K562 (cell line): ENCODE results near the gene RUVBL2. TPM values are rescaled to one million over a fixed set of nuclear protein-coding genes. Genes with fewer than 3 reads are reported as not detected.

Experiments used
- ELF2 ChIP-seq: fragments of 250-450 bp; sonication (Bioruptor Pico); IDR thresholded peaks from 2 replicates; pipeline ENCODE4 v1.5.0; 2021; ENCODE audit warnings: mild to moderate bottlenecking
- GATAD2A ChIP-seq: fragments of 450-650 bp; IDR thresholded peaks from 2 replicates; pipeline ENCODE4 v1.6.1; 2017
- GTF2E2 ChIP-seq: fragments of 200-800 bp; sonication (Bioruptor generic); IDR thresholded peaks from 2 replicates; pipeline ENCODE4 v1.6.1; 2016; ENCODE audit warnings: missing genetic modification characterization, missing compliant biosample characterization
- HDAC1 ChIP-seq, 2 experiments: fragments of 450-650 bp; IDR thresholded peaks; 2 replicates each; pipeline ENCODE4 v1.6.1; 2016 to 2017; ENCODE audit warnings: inconsistent platforms in 1 of 2, mild to moderate bottlenecking in 1 of 2, moderate library complexity in 1 of 2
- HDAC3 ChIP-seq: fragments of 450-650 bp; IDR thresholded peaks from 2 replicates; pipeline ENCODE4 v1.6.1; 2018; ENCODE audit warnings: borderline replicate concordance, mild to moderate bottlenecking, moderate library complexity; ENCODE audit not compliant: partially characterized antibody
- NR1H2 ChIP-seq: sonication (generic); formaldehyde crosslinking; IDR thresholded peaks from 2 replicates; pipeline ENCODE4 v1.4.0; 2020; ENCODE audit warnings: mild to moderate bottlenecking, missing genetic modification reagents
- PRDM10 ChIP-seq: fragments of 450-650 bp; IDR thresholded peaks from 2 replicates; pipeline ENCODE4 v1.6.1; 2018; ENCODE audit not compliant: partially characterized antibody
- ZBTB7A ChIP-seq: IDR thresholded peaks from 2 replicates; pipeline ENCODE4 v1.6.1; 2011; ENCODE audit warnings: low read depth, mild to moderate bottlenecking, low read length, moderate library complexity, borderline replicate concordance; ENCODE audit not compliant: control insufficient read depth
- ZNF41 ChIP-seq: fragments of 250-450 bp; sonication (Bioruptor Pico); conservative IDR thresholded peaks from 2 replicates; pipeline ENCODE4 v1.4.0; 2020; ENCODE audit warnings: mild to moderate bottlenecking
- ZNF449 ChIP-seq: fragments of 250-450 bp; sonication (Bioruptor Pico); IDR thresholded peaks from 2 replicates; pipeline ENCODE4 v1.8.0; 2022; ENCODE audit warnings: moderate library complexity, mild to moderate bottlenecking, inconsistent platforms
- ZNF764 ChIP-seq: fragments of 250-450 bp; sonication (Bioruptor Pico); IDR thresholded peaks from 2 replicates; pipeline ENCODE4 v1.4.0; 2020; ENCODE audit warnings: low read depth, mild to moderate bottlenecking, moderate library complexity
- polyA plus RNA-seq, 8 experiments: library from polyadenylated mRNA; depleted of rRNA in 4 of 8; stranded (reverse) in 5 of 8; unstranded in 3 of 8; fragments of >200 nt; fragmentation: Nextera tagmentation in 2 of 8; fragmentation: Illumina TruSeq in 1 of 8; extraction: Ambion mirVana in 2 of 8; extraction: Trizol in 1 of 8; gene quantifications; 2 replicates each; pipeline versions ENCODE4 v1.2.1 to v1.2.3, GENCODE V29; 2011 to 2014; ENCODE audit warnings: inconsistent platforms in 1 of 8, missing spikeins in 1 of 8
- total RNA-seq, 7 experiments: library from RNA; depleted of rRNA in 6 of 7; stranded (reverse); fragments of >200 nt in 6 of 7; fragmentation: Illumina TruSeq in 2 of 7; extraction: Trizol in 2 of 7; gene quantifications; 2 replicates each; pipeline versions ENCODE4 v1.2.1 to v1.2.3, GENCODE V29; 2011 to 2021; ENCODE audit warnings: low replicate concordance in 1 of 7
- TF ChIP-seq, protein P1 (sequence below): fragments of 450-650 bp; IDR thresholded peaks from 2 replicates; pipeline ENCODE4 v1.6.1; 2016; ENCODE audit warnings: borderline replicate concordance
- TF ChIP-seq, protein P2 (sequence below), 3 experiments: fragments of 200-800 bp in 1 of 3; sonication (Bioruptor generic) in 1 of 3; sonication (generic) in 1 of 3; formaldehyde crosslinking in 1 of 3; IDR thresholded peaks; 2 replicates each; pipeline versions ENCODE4 v1.6.1 to v1.8.0; 2016 to 2022; ENCODE audit warnings: mild to moderate bottlenecking in 2 of 3, missing compliant biosample characterization in 2 of 3, missing genetic modification characterization in 2 of 3, missing genetic modification reagents in 1 of 3
- TF ChIP-seq, protein P3 (sequence below): IDR thresholded peaks from 2 replicates; pipeline ENCODE4 v1.6.1; 2011; ENCODE audit warnings: borderline replicate concordance, low read depth, mild to moderate bottlenecking, moderate library complexity, low read length; ENCODE audit not compliant: insufficient read depth, poor library complexity, severe bottlenecking

Gene RUVBL2
- total and polyA plus RNA-seq, 9 of the 15 experiments (the other 6 are each of a cell fraction or from before 2014, with no cell fraction given), result 71.4 to 453 (median 237) TPM

DNA sequence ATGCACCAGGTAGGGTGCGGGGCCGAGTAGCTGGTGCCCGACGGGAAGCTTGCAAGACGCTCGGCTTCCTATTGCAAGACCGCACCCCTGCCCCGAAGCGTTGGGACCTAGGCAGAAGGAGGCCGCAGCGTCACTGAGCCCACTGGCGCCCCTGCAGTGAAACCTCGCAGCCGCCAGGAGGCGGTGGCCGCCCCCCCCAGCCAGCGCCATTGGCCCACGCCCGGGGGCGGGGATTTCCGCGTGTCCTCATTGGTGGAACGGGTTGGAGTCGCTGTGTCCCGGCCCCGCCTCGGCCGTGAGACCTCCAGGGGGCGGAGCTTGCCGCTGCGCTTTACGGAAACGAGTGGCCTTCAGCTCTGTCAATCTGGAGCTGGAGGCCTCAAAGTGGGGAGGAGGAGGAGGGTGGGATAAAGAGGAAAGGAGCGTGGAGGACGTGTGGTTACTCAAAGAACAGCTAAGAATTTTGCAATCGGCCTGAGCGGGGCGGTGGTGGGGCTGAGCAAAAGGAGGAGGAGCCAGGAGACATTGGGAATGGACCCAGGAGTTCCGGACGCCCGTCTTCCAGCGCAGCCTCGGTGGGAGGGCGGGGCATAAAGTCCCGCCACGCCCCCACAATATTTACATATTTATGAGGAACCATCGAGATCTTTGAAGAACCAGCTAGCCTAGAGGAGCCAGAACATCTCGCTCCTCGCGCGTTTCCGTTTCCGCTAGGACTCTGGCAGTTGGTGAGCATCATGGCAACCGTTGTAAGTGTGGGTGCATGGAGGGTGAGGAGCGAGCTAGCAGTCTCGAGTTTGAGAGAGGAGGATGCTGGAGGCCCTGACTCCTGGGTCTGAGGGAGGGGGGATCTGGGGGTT lies at the start of gene RUVBL2, which contains the start of gene GYS1 (continued):
- TF ChIP-seq, protein P1, sequence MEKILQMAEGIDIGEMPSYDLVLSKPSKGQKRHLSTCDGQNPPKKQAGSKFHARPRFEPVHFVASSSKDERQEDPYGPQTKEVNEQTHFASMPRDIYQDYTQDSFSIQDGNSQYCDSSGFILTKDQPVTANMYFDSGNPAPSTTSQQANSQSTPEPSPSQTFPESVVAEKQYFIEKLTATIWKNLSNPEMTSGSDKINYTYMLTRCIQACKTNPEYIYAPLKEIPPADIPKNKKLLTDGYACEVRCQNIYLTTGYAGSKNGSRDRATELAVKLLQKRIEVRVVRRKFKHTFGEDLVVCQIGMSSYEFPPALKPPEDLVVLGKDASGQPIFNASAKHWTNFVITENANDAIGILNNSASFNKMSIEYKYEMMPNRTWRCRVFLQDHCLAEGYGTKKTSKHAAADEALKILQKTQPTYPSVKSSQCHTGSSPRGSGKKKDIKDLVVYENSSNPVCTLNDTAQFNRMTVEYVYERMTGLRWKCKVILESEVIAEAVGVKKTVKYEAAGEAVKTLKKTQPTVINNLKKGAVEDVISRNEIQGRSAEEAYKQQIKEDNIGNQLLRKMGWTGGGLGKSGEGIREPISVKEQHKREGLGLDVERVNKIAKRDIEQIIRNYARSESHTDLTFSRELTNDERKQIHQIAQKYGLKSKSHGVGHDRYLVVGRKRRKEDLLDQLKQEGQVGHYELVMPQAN, result peak; percentile 93
- TF ChIP-seq GTF2E2 (tag), result peak; percentile 30; the same call in 1 of the 2 replicates
- no peak for TF ChIP-seq ELF2 (CRISPR knock-in tag)
- no peak for TF ChIP-seq ZNF41 (CRISPR knock-in tag)
- TF ChIP-seq, protein P2, sequence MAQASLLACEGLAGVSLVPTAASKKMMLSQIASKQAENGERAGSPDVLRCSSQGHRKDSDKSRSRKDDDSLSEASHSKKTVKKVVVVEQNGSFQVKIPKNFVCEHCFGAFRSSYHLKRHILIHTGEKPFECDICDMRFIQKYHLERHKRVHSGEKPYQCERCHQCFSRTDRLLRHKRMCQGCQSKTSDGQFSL (CRISPR knock-in tag; IDR thresholded peaks at IDR 0.05), result peak; percentile 100
- TF ChIP-seq, protein P2 (tag; IDR thresholded peaks at IDR 0.05), result peak in 1 of 2 experiments; percentile 100; a peak in 2 of 4 replicates
- peak; percentile 98 for TF ChIP-seq GATAD2A
- peak; percentile 97 for TF ChIP-seq PRDM10
- TF ChIP-seq HDAC3, result no peak
- TF ChIP-seq ZBTB7A, result peak; percentile 96; the same call in 1 of the 2 replicates
- TF ChIP-seq, protein P3, sequence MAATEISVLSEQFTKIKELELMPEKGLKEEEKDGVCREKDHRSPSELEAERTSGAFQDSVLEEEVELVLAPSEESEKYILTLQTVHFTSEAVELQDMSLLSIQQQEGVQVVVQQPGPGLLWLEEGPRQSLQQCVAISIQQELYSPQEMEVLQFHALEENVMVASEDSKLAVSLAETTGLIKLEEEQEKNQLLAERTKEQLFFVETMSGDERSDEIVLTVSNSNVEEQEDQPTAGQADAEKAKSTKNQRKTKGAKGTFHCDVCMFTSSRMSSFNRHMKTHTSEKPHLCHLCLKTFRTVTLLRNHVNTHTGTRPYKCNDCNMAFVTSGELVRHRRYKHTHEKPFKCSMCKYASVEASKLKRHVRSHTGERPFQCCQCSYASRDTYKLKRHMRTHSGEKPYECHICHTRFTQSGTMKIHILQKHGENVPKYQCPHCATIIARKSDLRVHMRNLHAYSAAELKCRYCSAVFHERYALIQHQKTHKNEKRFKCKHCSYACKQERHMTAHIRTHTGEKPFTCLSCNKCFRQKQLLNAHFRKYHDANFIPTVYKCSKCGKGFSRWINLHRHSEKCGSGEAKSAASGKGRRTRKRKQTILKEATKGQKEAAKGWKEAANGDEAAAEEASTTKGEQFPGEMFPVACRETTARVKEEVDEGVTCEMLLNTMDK, result peak; percentile 44
- TF ChIP-seq ZNF449 (CRISPR knock-in tag), result no peak
- TF ChIP-seq NR1H2 (CRISPR knock-in tag), result no peak
- TF ChIP-seq HDAC1 (IDR thresholded peaks at IDR 0.05), result peak in 1 of 2 experiments; percentile 92; a peak in 2 of 4 replicates
- TF ChIP-seq ZNF764 (CRISPR knock-in tag), result peak; percentile 91
